Brain microvascular endothelial cell (primary cell): Measurements from ENCODE around the gene NAA10.
"Not testable (repeated sequence)": the region's sequence is repeated elsewhere in the genome, so short reads cannot be mapped to it uniquely, and the experiment has no call there.

Experiments used
- DNase-seq: peaks from one replicate; pipeline ENCODE4 v3.0.0-alpha.2; 2020
- H3K27ac ChIP-seq: fragments of 250-450 bp; sonication (Bioruptor Pico); 2 replicates; pipeline ENCODE4 v1.5.1; 2020; ENCODE audit warnings: mild to moderate bottlenecking, moderate library complexity
- H3K27me3 ChIP-seq: fragments of 250-450 bp; sonication (Bioruptor Pico); replicated peaks from 2 replicates; pipeline ENCODE4 v1.5.1; 2020; ENCODE audit warnings: mild to moderate bottlenecking
- H3K36me3 ChIP-seq: fragments of 250-450 bp; sonication (Bioruptor Pico); replicated peaks from 2 replicates; pipeline ENCODE4 v1.5.1; 2020; ENCODE audit warnings: mild to moderate bottlenecking
- H3K4me3 ChIP-seq: 2 replicates; pipeline ENCODE4 v1.5.1; 2011; ENCODE audit warnings: low read depth, mild to moderate bottlenecking, control low read depth, low read length, moderate library complexity
- CTCF ChIP-seq: IDR thresholded peaks from 2 replicates; pipeline ENCODE4 v1.5.1; 2011; ENCODE audit warnings: low read depth, mild to moderate bottlenecking, moderate library complexity, low read length, control low read depth, inconsistent platforms; ENCODE audit errors: missing control alignments
- in situ Hi-C: cut with HindIII; loops from 2 replicates; pipeline ENCODE4 v1.10.0; 2017; ENCODE audit warnings: low sequenced_read_pairs, low pct_ligation_motif_present

NAA10 gene

GRCh38 chrX:153934762-153935325, at the start of gene NAA10:
TSS of gene NAA10 (minus strand) at chrX:153935037. CDS start at chrX:153934904, 133 bp downstream.
- TF ChIP-seq CTCF, result no peak
- H3K4me3 ChIP-seq, result peak within 1 kb of the TSS; percentile 73
- DNase-seq, result no peak
- H3K27me3 ChIP-seq, result no peaks in the 10 kb centered on the region
- in situ Hi-C loops, result no loop called here
- peak within 1 kb of the TSS; percentile 47 for H3K27ac ChIP-seq
- peaks cover 10% of the 10 kb centered on the region for H3K36me3 ChIP-seq

- no peak overlapping the region for H3K4me3 ChIP-seq
- H3K36me3 ChIP-seq, result no peaks in the 10 kb centered on the region
- DNase-seq, result no peak
- in situ Hi-C loops, result no loop called here
- no peak overlapping the region for H3K27ac ChIP-seq
- H3K27me3 ChIP-seq, result no peaks in the 10 kb centered on the region
- TF ChIP-seq CTCF, result no peak
Observed at GRCh38 chrX:153983321-153983801, 48.5 kb upstream of the NAA10 start.

- DNase-seq, result no peak
- in situ Hi-C loops, result no loop called here
- H3K36me3 ChIP-seq, result no peaks in the 10 kb centered on the region
- H3K4me3 ChIP-seq, result no peak overlapping the region
- H3K27ac ChIP-seq, result no peak overlapping the region
- TF ChIP-seq CTCF, result no peak
- no peaks in the 10 kb centered on the region for H3K27me3 ChIP-seq
Observed at GRCh38 chrX:153981771-153982533, 47.1 kb upstream of the NAA10 start.

GRCh38 chrX:153981231-153981630, 46.4 kb upstream of the NAA10 start:
- Histone ChIP-seq H3K27ac (no peak overlapping the region), H3K4me3 (no peak overlapping the region), H3K27me3 (no peaks in the 10 kb centered on the region), H3K36me3 (no peaks in the 10 kb centered on the region)
- no peak for TF ChIP-seq CTCF
- in situ Hi-C loops, result no loop called here
- no peak for DNase-seq

- H3K36me3 ChIP-seq, H3K27me3 ChIP-seq, H3K4me3 ChIP-seq, H3K27ac ChIP-seq, in situ Hi-C loops, DNase-seq: not testable (repeated sequence)
Observed at GRCh38 chrX:153980394-153980793, 45.6 kb upstream of the NAA10 start.

- H3K27ac ChIP-seq, result no peak overlapping the region
- in situ Hi-C loops, result no loop called here
- TF ChIP-seq CTCF, result no peak
Observed at GRCh38 chrX:153974726-153975286, 40.0 kb upstream of the NAA10 start.

More at GRCh38 chrX:153974726-153975286, 40.0 kb upstream of the NAA10 start:
- Histone ChIP-seq H3K4me3 (no peak overlapping the region), H3K27me3 (no peaks in the 10 kb centered on the region), H3K36me3 (no peaks in the 10 kb centered on the region)
- no peak for DNase-seq
